GM19395 (cell line): ENCODE measurements around the gene ACER2.

Source experiments
- ATAC-seq: cut with Tn5 transposase; IDR thresholded peaks from one replicate; pipeline ENCODE4 v1.9.1; 2021; ENCODE audit warnings: mild to moderate bottlenecking, moderate library complexity; ENCODE audit not compliant: unreplicated experiment

Gene ACER2

DNA sequence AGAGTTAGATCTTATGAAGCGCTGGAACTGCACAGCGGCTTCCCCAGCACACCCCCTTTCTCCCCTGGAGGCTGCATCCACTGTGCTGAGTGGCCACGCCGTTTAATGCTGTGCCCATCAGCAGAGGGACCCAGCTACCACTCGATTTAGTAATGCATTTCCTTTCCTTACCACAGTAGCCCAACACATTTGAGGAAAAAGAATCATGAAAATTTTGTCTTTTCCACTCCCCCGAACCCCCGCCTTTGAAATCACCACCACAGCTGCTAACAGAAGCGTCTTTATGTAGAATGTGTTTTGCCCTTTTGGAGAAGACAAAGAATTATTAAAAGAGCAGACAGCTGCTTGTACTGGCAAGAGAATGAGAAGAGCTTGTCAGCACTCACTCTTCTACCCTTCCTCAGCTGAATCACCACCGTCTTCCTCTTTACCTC lies 73.2 kb downstream of the ACER2 start:
- ATAC-seq, result no peak

GRCh38 chr9:19484699-19485098 lies 75.9 kb downstream of the ACER2 start:
- no peak for ATAC-seq

DNA sequence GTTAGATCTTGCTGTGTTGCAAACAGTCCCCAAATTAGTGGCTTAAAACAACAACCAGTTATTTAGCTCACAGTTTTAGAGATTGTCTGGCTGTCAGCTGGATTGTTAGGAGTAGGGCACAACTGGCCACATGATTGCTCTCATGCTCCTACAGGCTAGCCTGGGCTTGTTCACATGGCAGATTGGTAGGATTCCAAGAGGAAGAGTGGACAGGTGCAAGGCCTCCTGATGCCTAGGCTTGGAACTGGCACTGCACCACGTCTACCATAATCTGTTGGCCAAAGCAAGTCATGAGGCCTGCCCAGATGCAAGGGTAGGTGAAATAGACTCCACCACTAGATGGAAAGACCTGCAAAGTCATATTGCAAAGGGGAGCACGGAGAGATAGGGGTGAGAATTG lies 76.4 kb downstream of the ACER2 start:
- no peak for ATAC-seq

DNA sequence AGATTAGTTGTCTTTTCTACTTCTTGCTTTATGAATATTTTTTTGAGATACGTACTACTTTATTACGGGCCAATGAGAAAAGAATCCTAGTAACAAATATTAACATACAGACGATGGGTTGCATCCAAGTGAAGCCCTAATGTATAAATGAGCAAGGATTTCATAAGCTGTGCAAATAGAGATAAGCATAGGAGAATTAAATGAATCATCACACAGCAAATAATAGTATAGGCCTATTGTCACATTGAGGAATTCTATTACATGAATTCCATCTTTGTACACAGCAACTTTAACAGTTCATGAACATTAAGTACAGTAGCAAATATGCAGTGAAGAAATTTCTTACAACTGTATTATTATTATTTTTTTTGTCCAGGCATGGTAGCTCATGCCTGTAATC lies 78.0 kb downstream of the ACER2 start:
- ATAC-seq, result no peak

DNA sequence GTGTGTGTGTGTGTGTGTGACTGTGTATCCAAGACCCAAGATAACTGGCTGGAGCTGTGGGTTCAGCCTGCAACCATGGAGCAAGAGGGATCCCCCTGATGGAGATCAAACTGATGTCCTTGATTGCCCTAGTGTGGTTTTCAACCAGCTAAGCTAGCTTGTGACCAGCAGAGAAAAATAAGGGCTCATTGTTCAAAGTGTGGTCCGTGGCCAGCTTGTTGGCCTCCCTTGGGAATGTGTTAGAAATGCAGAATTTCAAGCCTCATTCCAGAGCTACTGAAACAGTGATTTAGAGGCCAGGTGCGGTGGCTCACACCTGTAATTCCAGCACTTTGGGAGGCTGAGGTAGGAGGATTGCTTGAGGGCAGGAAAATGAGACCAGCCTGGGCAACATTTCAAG lies 79.9 kb downstream of the ACER2 start:
- no peak for ATAC-seq

DNA sequence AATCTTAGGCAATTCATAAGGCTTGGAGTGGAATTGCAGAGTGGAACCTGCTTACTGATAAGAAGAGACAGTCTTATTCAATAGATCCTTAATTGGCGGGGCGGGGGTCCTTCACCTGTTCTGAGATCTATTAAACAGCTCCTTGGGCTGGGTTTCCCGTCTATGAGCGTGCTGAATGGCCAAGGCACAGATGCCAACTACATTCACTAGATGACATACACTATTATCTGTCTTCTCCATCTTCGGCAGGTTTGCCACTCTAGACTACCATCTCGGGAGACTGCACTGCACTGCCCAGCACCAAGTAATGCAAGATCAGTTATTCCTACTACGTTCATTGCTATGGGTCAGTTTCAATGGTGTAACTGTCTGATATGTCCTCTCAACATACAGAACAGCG lies 81.5 kb downstream of the ACER2 start:
- ATAC-seq, result no peak

- no peak for ATAC-seq
Measured at GRCh38 chr9:19490828-19491227, 82.0 kb downstream of the ACER2 start.

DNA sequence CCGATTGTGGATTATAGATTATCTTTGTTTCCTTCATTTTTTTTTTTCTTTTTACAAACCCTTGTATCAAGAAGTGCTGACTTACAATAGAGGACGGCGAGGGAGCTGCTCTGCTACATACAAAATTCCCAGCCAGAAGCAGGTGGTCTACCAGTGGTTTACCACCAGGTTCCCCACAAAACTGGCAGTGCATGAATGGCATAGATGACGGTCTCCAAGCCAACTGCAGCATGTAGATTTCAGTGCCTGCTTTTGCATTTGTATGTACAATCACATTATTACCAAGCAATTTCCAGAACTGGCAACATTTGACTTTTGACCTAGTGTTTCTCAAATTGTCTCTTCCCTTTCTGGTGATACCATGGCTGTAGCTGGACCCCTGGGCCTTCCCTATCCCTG lies 84.0 kb downstream of the ACER2 start:
- no peak for ATAC-seq

DNA sequence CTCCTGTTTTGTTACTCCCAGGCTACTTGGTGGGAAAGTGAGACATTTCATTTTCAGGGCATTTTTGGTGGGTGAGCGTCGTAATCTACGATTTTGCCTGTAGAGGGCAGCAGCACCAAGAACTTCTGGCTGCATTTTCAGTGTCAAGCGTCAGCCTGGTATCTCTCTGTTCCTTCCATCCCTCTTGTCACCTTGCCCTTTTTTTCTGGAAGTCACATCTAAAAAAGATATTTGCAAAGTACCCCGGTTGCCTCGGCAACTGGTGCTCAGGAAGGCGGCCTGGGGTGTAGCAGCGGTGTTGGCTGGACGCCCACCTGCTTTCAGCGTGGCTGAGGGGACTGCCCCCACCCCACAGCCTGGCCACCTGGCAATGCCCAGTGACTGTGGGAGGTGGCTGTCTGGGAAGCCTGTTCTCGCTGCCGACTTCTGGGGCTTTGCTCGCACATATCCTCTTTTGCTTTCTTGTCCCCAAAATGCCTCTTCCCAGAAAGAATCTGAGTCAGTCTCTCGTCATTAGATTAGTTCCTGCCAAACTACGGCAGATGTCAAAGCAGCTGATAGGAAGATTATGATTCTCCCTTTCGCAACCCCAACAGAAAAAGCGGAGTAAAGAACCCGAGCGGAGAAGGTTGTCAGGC lies 84.5 kb downstream of the ACER2 start:
- ATAC-seq, result peak; percentile 89

DNA sequence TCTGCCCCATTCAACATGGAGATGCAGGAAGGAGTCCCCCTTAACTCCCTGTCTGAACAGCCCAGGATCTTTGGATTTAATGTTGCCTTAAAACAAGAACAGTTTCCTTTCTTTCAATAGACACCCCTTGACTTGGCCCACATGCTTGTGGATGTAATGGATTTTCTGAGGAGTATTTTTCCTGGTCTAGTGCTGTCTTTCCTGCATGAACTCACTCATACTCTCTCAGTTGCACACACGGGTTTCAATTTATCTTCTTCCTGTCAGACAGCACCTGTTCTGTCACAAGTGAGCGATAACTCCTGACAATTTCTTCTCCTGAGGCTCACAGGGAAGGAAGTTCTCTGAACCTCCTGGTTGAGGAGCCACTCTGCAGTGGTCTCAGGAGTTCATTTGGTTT lies 85.1 kb downstream of the ACER2 start:
- no peak for ATAC-seq

GRCh38 chr9:19495186-19496028 lies 86.6 kb downstream of the ACER2 start:
- ATAC-seq, result no peak

DNA sequence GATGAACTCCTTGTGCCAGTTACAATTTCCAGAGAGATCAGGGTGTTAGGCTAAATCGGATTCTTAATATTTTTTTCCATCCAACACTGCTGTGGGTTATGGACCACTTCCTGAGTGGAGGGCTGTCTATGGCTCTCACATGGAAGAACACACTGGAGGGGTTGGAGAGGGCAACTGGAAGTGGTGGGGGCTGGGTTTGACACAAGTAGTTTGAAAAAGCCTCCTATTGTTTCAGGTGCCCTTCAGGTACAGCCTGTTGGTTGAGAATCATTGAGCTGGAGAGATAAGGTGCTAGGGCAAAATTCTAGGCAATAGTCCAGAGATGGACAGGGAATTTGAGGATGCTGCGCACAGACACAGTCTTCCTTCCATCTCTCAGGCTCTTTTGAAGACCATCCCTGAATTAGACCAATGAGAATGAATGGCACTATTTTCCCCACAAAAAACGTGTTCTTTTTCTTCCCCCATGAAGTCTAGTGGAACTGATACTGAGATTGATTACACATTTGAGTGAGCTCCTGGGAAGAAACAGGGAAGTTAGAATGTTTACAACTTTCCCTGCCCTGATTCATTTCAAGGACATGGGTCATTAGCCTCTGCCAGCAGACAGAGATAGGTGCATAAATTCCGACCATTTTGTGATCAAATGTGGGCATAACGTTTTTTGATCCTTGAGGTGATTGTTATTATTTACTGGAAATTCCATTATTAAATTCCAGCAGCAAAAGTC lies 87.7 kb downstream of the ACER2 start:
- no peak for ATAC-seq

- no peak for ATAC-seq
Measured at GRCh38 chr9:19497276-19497675, 88.5 kb downstream of the ACER2 start.

DNA sequence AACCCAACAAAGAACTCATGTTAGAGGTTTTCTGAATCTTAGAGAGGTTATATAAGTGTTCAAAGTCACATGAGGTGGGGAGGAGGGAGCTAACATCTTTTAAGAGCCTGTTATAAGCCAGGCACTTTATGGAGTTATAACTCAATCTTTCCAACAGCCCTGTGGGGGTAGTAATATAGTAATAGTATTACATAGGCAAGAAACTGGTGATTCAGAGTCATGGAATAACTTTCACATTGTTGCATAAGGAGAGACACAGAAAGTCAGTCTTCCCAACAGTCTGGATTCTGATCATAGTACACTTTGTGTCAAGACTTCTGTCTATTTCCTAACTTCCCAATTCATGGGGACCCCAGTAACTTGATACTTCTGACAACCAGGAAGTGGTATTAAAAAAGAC lies 89.2 kb downstream of the ACER2 start:
- no peak for ATAC-seq
